CD14-positive monocyte (primary cell): Measurements from ENCODE around the gene TMEM44. TPM values are rescaled to one million over a fixed set of nuclear protein-coding genes. Genes with fewer than 3 reads are reported as not detected.

ENCODE experiments used
- DNase-seq, 3 donors: peaks; one replicate each; pipeline ENCODE4 v3.0.0-alpha.2; 2011 to 2022
- H2AFZ ChIP-seq: 2 replicates; pipeline ENCODE4 v1.6.0; 2012; ENCODE audit warnings: mild to moderate bottlenecking, low read depth, low read length, inconsistent platforms; ENCODE audit not compliant: insufficient read depth, poor library complexity, severe bottlenecking
- H3K27ac ChIP-seq, 2 donors: 1 replicate in 1 of 2; 2 replicates in 1 of 2; pipeline ENCODE4 v1.5.1; 2012 to 2013; ENCODE audit warnings: low read length in 2 of 2, control low read depth in 1 of 2, inconsistent platforms in 1 of 2, low read depth in 1 of 2, mild to moderate bottlenecking in 1 of 2
- H3K27me3 ChIP-seq, 2 donors: one replicate each; pipeline versions ENCODE4 v1.6.0 to v1.6.1; 2011 to 2013; ENCODE audit warnings: low read length in 2 of 2; ENCODE audit not compliant: control insufficient read depth in 2 of 2, insufficient read depth in 2 of 2
- H3K36me3 ChIP-seq, 2 donors: replicated peaks in 1 of 2; 1 replicate in 1 of 2; 2 replicates in 1 of 2; pipeline versions ENCODE4 v1.5.1 to v1.6.1; 2012 to 2013; ENCODE audit warnings: low read length in 2 of 2, control low read depth in 1 of 2, inconsistent platforms in 1 of 2, mild to moderate bottlenecking in 1 of 2; ENCODE audit not compliant: insufficient read depth in 2 of 2, control insufficient read depth in 1 of 2
- H3K4me1 ChIP-seq, 2 donors: 1 replicate in 1 of 2; 2 replicates in 1 of 2; pipeline versions ENCODE4 v1.5.1 to v1.6.1; 2012 to 2013; ENCODE audit warnings: low read length in 2 of 2, control low read depth in 1 of 2, inconsistent platforms in 1 of 2, mild to moderate bottlenecking in 1 of 2, moderate library complexity in 1 of 2; ENCODE audit not compliant: insufficient read depth in 2 of 2, control insufficient read depth in 1 of 2
- H3K4me2 ChIP-seq: replicated peaks from 2 replicates; pipeline ENCODE3; 2012; ENCODE audit warnings: low read length, moderate library complexity, mild to moderate bottlenecking; ENCODE audit not compliant: poor library complexity, severe bottlenecking; ENCODE audit errors: extremely low read depth
- H3K4me3 ChIP-seq, 3 experiments: fragments of 200-600 bp in 1 of 3; sonication (generic) in 1 of 3; replicated peaks in 1 of 3; 1 replicate in 2 of 3; 2 replicates in 1 of 3; pipeline ENCODE4 v1.5.1; 2011 to 2013; ENCODE audit warnings: low read length in 3 of 3, mild to moderate bottlenecking in 3 of 3, control low read depth in 2 of 3, low read depth in 2 of 3, inconsistent platforms in 1 of 3, moderate library complexity in 1 of 3
- H3K79me2 ChIP-seq: 2 replicates; pipeline ENCODE4 v1.6.0; 2012; ENCODE audit warnings: mild to moderate bottlenecking, control low read depth, inconsistent platforms, low read length, moderate library complexity; ENCODE audit not compliant: insufficient read depth
- H3K9ac ChIP-seq: 2 replicates; pipeline ENCODE4 v1.6.0; 2017; ENCODE audit warnings: low read length, mild to moderate bottlenecking; ENCODE audit not compliant: insufficient read depth, poor library complexity, severe bottlenecking
- H3K9me3 ChIP-seq, 2 donors: replicated peaks in 1 of 2; 1 replicate in 1 of 2; 2 replicates in 1 of 2; pipeline versions ENCODE4 v1.5.1 to v1.6.1; 2012 to 2013; ENCODE audit warnings: low read length in 2 of 2, control low read depth in 1 of 2; ENCODE audit not compliant: control insufficient read depth in 1 of 2, insufficient read depth in 1 of 2
- H4K20me1 ChIP-seq: 2 replicates; pipeline ENCODE4 v1.6.0; 2012; ENCODE audit warnings: mild to moderate bottlenecking, low read length, control low read depth, moderate library complexity; ENCODE audit not compliant: insufficient read depth
- H3K27ac Mint-ChIP-seq, 7 donors: one replicate each; pipeline ENCODE4 v1.8.0; 2020; ENCODE audit warnings: mild to moderate bottlenecking in 7 of 7, mixed read lengths in 7 of 7, moderate library complexity in 6 of 7, inconsistent platforms in 2 of 7
- H3K27me3 Mint-ChIP-seq, 3 donors: one replicate each; pipeline ENCODE4 v1.8.0; 2021 to 2022; ENCODE audit warnings: low read depth in 3 of 3, mild to moderate bottlenecking in 3 of 3, mixed read lengths in 3 of 3, moderate library complexity in 3 of 3, inconsistent platforms in 1 of 3
- H3K36me3 Mint-ChIP-seq, 2 donors: one replicate each; pipeline ENCODE4 v1.8.0; 2020; ENCODE audit warnings: mixed read lengths in 2 of 2, inconsistent platforms in 1 of 2, mild to moderate bottlenecking in 1 of 2
- H3K4me1 Mint-ChIP-seq: one replicate; pipeline ENCODE4 v1.8.0; 2020; ENCODE audit warnings: mild to moderate bottlenecking, mixed read lengths
- H3K4me3 Mint-ChIP-seq, 2 donors: one replicate each; pipeline ENCODE4 v1.8.0; 2020; ENCODE audit warnings: mild to moderate bottlenecking in 2 of 2, mixed read lengths in 2 of 2, moderate library complexity in 1 of 2
- H3K9me3 Mint-ChIP-seq, 7 donors: one replicate each; pipeline ENCODE4 v1.8.0; 2020 to 2022; ENCODE audit warnings: mixed read lengths in 7 of 7, mild to moderate bottlenecking in 6 of 7, moderate library complexity in 6 of 7, inconsistent platforms in 2 of 7
- CTCF ChIP-seq: fragments of 200-600 bp; IDR thresholded peaks from one replicate; pipeline ENCODE4 v1.8.0; 2022; ENCODE audit warnings: antibody characterized with exemption, mild to moderate bottlenecking
- WGBS: methylation state at CpG from one replicate; pipeline ENCODE4 v1.1.5; 2013; ENCODE audit warnings: missing lambda C conversion rate; ENCODE audit not compliant: insufficient coverage; 5-methylcytosine and 5-hydroxymethylcytosine counted together
- intact Hi-C, 2 donors: fragments of 100-400 bp; cut with micrococcal nuclease; formaldehyde crosslinking; loops; one replicate each; pipeline versions ENCODE4 v1.15.0 to v1.15.1; 2023
- polyA plus RNA-seq, 3 donors: library from polyadenylated mRNA; depleted of rRNA in 1 of 3; unstranded in 2 of 3; stranded (reverse) in 1 of 3; fragments of 300-500 nt in 2 of 3; fragments of >200 nt in 1 of 3; fragmentation: Illumina TruSeq in 2 of 3; gene quantifications; 1 replicate in 2 of 3; 2 replicates in 1 of 3; pipeline ENCODE4 v1.2.3, GENCODE V29; 2012 to 2021

Gene TMEM44
- polyA plus RNA-seq, 3 donors: 0.68 TPM; not detected in 2

- Histone ChIP-seq H4K20me1 (no peaks in the 10 kb centered on the region), H3K4me2 (no peak overlapping the region), H2AFZ (no peak overlapping the region), H3K79me2 (no peaks in the 10 kb centered on the region), H3K9me3 (no peaks in the 10 kb centered on the region), H3K27me3 (peaks cover 0 to 9% of the 10 kb centered on the region in 2 donors), H3K27ac (no peak overlapping the region), H3K4me3 (no peak overlapping the region), H3K4me1 (peaks cover 25 to 34% of the 10 kb centered on the region in 2 donors), H3K36me3 (no peaks in the 10 kb centered on the region), H3K9ac (no peak overlapping the region)
- intact Hi-C loops: no loop called here
- DNase-seq: no peak
- Mint-ChIP-seq H3K4me1 (peaks cover 43% of the 10 kb centered on the region), H3K27me3 (peaks cover 17 to 24% (median 19%) of the 10 kb centered on the region in 3 donors), H3K4me3 (no peak overlapping the region), H3K9me3 (peaks cover 0 to 2% (median 0%) of the 10 kb centered on the region in 7 donors), H3K27ac (no peak overlapping the region), H3K36me3 (peaks cover 0 to 3% of the 10 kb centered on the region in 2 donors)
- 96% methylated on average over 7 of the region's 12 CpGs for WGBS
- no peak for TF ChIP-seq CTCF
Measured at GRCh38 chr3:194569252-194569651, 64.0 kb downstream of the TMEM44 start.

- peaks cover 25% of the 10 kb centered on the region for H3K4me1 Mint-ChIP-seq
- no peak overlapping the region for H3K9ac ChIP-seq
- no peak for TF ChIP-seq CTCF
- no peaks in the 10 kb centered on the region for H4K20me1 ChIP-seq
- WGBS: 100% methylated on average over 1 of the region's 9 CpGs
- H3K36me3 Mint-ChIP-seq: no peaks in the 10 kb centered on the region
- H3K27ac Mint-ChIP-seq: no peak overlapping the region
- H3K79me2 ChIP-seq: no peaks in the 10 kb centered on the region
- no peaks in the 10 kb centered on the region for H3K27me3 ChIP-seq
- H3K9me3 ChIP-seq: no peaks in the 10 kb centered on the region
- H3K4me2 ChIP-seq: no peak overlapping the region
- H3K4me3 Mint-ChIP-seq: no peak overlapping the region
- H2AFZ ChIP-seq: no peak overlapping the region
- intact Hi-C loops: no loop called here
- peaks cover 9 to 20% of the 10 kb centered on the region in 2 donors for H3K4me1 ChIP-seq
- H3K4me3 ChIP-seq: no peak overlapping the region
- H3K27ac ChIP-seq: no peak overlapping the region
- peaks cover 0 to 3% (median 0%) of the 10 kb centered on the region in 7 donors for H3K9me3 Mint-ChIP-seq
- DNase-seq: no peak
- H3K27me3 Mint-ChIP-seq: peaks cover 3 to 6% (median 5%) of the 10 kb centered on the region in 3 donors
- no peaks in the 10 kb centered on the region for H3K36me3 ChIP-seq
Measured at GRCh38 chr3:194565597-194566190, 67.5 kb downstream of the TMEM44 start.
